Right forelimb (tissue), 1 donor: ENCODE results near the gene CKB.

Experiments used
- DNase-seq: peaks from one replicate; pipeline ENCODE4 v3.0.0-alpha.2; 2018

Gene CKB

DNA sequence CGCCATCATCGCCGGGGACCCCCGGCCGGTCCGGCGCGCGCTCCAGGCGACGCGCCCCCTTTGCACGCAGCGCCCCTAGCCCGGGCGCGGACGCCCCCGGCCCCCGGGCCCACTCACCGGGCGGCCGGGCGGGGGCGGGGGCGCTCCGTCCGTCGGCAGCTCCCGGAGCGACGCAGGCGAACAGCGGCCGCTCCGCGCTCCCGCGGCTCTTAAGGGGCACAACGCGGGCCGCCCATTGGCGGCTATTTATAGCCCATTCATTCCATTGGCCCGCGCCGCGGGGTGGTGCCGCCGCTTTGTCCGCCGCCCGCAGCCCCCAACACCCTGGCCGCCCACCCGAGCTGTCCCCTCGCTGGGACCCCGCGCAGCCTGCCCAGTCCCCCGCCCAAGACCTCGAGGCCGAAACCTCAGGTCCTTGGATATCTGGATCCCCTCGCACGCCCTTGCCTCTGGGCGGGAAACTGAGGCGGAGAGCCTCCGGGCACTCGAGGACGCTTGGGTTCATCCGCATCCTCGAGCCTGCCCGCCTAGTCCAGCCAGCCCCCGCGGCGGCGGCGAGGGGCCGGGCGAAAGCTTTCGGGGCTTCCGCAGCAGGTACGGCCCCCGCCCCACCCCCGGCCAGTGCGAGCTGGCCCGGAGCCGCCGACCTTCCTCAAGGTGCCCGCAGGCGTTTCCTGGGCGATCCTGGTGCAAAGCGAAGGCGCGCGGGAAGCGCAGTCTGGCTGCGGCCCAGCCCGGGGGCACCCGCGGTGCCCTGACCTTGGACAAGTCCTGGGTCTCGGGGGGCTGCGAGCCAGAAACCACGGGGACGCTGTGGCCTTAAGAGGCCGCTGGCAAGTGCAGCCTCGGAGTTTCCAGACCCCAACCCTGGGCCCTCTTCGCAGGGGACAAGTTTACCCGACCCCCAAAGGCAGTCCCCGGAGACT, at the start of gene CKB:
CKB (minus strand) TSS at position 182 of the 926 bp plus-strand sequence. CDS start 337 bp downstream, outside the sequence.
- no peak for DNase-seq

DNA sequence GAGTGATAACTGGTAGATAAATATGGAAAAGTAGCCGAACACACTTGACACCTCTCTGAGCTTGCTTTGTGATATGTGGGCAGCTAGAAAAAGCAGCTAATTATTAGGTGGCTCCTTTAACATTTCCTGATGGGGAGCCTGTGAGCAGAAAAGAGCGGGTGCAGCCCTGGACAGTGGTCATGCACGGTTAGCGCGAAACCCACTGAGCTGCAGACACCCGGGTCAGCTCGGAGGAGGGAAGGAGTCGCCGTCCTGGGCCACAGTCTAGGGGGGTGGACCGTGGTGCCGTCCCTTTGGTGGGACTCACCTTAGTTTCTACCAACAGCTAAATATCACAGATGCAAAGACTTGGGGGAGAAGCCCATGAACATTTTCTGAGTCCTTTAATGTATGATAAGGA, 46.8 kb upstream of the CKB start:
- no peak for DNase-seq

DNA sequence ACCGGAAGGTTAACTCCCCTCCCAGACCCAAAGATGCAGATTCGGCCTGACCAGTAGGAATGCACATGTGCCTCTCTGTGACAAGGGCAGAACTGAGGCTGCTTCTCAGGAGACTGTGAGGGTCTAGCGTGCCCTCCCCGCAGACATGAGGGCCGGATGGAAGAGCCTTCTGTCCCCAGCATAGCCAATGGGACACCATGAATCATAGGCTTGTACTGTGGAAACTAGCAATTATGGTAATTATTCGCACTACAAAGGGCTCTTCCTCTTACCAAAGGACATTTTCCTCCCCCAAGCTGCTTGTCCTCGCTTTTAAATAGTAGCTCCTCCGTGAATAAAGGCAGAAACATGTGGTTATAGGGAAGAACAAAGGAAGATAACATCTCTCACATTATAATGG, 46.3 kb upstream of the CKB start:
- no peak for DNase-seq

DNA sequence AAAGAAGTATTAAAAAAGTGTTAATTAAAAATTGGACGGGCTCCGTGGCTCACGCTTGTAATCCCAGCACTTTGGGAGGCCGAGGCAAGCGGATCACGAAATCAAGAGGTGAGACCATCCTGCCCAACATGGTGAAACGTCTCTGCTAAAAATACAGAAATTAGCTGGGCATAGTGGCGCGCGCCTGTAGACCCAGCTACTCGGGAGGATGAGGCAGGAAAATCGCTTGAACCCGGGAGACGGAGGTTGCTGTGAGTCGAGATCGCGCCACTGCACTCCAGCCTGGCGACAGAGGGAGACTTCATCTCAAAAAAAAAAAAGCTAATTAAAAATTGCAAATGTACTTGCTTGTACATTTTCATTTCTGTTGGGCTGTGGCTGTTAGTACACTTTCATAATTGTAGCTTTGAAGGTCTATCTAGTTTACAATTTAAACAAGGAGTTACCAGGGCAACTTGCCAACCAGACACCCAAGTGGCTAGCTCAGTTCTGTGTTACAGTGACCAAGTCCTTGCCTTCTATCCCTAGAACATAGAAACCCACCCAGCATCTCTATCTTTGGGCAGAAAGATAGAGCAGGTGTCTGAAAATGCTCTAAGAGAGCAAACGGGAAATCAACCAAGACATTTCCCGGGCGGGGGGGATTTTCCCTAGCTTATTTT, 41.3 kb upstream of the CKB start:
- no peak for DNase-seq

DNA sequence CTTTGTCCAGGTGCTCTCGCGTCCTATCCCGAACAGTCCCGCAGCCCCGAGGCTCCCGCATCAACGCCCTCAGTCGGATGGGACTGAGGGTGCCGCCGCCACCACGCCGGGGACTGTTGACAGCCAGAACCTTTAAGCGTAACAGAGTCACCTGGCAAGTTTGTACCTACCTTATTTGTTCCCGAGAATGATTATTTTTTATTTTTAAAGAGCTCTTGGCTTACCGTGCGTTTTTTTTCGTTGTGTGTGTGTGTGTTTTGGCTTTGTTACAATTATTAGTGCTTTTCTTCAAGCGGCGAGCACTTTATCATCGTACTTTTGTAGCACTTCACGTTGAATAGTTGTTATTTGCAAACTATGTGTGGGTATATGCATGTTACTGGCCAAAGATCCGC, 40.6 kb upstream of the CKB start:
- DNase-seq, result no peak

DNA sequence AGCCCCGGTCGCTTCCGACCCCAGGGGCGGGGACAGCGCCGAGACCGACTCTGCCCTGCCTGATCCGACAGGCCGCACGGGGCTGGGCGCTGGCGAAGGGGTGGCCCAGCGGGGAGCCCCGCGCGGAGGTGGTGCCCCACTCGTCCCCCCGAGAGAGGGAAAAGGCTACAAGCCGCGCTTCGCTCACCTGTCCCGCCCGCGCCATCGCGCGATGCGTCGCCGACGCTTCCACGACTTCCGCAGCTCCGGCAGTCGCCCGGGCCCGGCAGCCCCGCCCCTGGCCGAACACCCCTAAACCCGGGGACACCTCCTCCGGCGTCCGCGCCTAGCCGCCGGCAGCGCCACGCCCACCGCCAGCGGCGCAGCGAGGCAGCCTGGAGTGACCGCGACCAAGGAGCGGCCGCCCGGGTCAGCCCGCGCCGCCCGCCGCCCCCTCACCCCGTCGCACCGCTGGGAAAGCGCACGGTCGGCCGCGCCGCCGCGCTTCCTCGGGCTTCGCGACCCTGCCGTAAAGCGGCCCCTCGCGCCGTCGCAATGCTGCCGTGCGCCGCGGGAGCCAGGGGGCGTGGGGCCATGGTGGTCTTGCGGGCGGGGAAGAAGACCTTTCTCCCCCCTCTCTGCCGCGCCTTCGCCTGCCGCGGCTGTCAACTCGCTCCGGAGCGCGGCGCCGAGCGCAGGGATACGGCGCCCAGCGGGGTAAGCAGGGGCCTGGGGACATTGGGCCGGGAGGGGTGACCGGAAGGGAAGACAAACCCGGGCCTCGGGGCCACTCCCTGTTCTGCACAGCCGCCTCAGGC, 40.0 kb upstream of the CKB start, which contains the start of the genes BAG5 and COA8:
BAG5 (minus strand) TSS at position 229 of the 797 bp plus-strand sequence. CDS start 1,493 bp downstream, outside the sequence.
COA8 (plus strand) TSS at position 532 of the 797 bp plus-strand sequence; CDS start at position 574, 42 bp downstream.
- DNase-seq, result peak; percentile 93

DNA sequence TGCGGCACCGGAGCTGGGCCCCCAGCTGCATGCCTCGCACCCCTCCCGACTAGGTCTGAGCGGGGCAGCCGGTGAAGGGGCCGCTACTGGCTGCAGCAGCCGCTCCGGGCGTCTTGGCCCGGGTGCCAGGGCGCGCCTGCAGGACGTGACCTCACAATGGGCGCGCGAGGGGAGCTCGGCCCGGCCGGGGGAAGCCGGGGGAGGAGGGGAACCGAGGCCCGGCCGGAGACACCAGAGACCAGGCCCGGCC, 39.5 kb upstream of the CKB start:
- peak; percentile 76 for DNase-seq

DNA sequence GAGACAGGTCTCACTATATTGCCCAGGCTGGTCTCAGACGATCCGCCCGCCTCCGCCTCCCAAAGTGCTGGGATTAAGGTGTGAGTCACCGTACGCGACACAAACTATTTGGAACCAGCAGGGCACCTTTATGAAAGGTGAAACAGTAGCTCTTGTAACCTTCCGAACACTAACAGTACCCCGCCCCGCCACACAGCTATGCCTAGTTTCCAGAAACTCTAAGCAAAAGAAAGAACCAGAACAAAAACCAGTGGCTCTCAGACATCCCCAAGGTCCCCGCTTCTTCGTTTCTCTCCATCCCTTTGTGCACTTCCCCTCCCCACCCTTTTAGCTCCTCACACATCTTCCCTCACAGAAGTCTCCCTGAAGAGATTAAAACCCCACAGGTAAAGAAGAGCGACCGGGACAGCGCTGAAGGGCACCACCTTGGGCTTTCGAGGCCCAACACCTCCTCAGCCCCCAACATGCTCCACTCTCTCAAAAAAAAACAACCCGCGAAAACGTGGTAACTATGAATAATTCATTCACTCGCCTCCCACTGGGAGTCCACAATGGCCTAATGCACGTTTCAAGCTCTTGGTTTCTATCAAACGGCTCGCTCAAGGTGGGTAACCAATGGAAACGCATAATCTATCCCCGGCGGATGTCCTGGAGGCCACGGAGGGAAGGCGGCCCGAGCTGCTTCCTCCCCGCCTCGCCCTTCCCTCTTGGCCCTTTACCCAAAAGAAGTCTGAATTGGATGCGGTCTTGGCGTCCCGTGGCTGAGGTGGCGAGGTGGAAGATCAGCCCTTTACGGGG, 39.0 kb upstream of the CKB start:
- peak; percentile 73 for DNase-seq

DNA sequence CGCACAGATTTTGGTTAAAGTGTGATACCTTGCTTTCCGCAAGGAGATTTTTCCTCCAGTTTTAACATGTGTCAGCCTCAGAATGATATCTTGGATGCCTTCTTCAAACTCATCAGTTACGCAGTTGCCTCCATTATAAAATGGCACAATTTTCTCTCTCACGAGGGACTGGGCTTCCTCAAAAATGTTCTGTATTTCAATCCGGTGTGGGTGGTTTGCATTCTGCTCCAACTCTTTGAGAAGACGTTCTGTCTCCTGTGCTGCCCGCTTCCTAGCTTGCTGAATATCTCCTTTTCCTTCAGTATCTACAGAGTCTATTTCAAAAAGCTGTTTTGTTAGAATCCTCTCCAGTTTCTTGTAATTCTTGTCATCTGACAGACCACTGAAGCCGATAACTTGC, 38.1 kb upstream of the CKB start:
- no peak for DNase-seq

DNA sequence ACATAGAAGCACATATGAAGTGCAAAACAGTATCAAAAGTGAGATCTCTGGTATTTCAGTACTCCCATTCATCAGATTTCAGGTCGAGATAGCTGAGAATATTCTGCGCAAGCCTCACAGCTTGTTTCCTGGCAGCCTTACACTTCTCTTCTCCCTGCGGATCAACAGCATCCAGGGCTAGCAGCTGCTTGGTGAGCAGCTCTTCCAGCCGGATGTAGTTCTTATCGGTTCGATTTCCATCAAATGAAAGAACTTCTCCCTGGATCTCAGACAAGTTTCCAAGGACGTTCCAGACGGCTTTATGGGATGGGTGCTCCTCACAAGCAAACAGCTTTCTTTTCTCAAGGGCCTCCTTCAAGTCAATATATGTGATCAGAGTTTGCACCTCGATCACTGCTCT, 37.1 kb upstream of the CKB start:
- DNase-seq, result no peak

DNA sequence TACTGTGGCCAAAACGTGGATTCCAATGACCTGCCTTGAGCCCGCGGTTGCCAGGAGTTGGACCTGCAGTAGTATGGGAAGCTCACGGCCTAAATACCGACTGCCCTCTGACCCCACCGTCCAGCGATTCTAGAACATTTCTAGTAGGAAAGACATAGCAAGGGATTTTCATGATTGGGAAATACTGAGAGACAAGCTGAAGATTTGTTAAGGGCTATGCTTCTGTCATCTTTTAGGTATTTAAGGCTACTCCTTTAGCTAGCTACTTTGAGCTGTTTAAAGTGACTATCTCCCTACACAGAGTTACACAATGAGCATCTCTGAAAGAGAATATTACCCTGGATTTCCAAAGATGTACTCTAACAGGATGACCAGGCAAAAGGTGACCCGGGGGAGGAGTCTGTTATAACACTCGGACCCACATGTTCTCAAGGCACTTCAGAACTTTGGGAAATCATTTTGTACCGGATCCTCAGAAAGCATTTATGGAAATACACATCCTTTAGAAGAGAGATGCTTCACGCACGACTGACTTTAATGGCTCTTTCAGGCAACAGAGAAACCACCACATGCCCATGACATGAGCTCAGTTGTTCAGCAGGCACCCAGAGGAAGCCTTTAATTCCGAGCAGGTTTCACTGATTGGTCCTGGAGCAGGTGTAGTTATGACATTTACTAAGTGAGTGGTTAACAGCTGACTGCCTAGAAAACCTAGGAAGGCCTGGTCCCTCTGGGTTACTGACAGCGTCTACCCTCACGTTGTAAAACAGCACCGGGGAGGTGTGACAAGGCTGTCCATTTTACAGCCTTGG, 35.6 kb upstream of the CKB start:
- DNase-seq, result no peak

DNA sequence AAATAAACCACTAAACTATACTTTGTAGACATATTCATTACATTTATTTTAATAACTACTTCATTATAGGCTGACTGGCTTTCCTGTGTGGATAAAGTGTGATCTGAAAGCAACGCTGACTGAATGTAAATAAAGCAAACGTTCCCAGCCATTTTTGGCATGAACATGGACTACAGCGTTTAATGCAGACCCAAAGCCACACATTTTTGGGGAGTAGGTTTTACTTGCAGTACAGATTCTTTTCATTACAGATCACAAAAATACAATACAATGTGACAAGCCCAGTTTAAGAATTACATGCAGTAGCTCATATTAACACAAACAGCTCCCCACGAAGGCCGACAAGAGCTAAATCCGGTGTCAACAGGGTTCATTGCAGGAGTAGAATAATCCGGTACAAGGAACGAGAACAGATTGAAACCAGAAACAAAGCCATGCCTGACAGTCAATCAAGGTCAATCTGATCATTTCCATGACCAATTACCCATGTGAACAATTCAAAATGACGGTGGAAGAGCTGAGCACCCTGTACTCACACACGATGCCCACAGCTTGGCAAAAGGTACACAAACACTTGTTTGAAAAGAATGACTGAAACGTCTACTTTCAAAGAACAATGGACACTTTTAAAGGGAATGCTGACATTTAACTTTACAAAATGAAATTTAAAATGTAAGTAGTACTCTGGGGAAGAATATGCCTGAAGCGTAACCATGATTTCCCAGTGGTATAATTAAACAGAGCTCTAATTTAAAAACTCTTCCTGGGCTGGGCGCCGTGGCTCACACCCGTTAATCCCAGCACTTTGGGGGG, 34.5 kb upstream of the CKB start:
- DNase-seq, result no peak

DNA sequence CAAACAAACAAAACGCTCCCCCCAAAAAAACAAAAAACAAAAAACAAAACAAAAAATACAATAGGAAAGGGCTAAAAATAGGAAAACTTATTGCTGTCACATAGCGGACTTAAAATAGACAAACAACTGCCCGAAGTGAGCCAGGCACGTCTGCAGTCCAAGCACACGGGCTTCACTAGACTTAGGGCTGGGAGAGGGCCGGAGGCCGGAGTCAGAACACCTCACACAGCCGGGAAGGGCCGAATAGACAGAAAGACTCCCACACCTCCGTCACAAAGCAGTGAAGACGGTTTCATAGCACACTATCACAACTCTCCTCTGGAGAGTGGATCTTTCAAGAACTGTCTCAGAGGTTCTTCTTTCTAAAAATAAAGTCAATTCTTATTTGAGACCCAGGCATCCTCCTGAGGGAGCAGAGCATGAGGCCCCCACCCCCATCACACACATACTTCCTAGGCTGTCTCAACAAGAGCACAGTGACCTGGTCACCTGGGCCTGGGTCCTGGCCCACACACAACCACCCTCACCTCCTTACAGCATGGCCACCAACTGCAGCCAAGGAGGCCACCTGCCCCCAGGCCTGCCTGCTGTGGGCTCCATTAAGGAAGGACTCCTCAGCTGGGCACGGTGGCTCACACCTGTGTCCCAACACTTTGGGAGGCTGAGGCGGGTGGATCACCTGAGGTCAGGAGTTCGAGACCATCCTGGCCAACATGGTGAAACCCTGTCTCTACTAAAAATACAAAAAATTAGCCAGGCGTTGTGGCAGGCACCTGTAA, 33.1 kb upstream of the CKB start:
- no peak for DNase-seq

DNA sequence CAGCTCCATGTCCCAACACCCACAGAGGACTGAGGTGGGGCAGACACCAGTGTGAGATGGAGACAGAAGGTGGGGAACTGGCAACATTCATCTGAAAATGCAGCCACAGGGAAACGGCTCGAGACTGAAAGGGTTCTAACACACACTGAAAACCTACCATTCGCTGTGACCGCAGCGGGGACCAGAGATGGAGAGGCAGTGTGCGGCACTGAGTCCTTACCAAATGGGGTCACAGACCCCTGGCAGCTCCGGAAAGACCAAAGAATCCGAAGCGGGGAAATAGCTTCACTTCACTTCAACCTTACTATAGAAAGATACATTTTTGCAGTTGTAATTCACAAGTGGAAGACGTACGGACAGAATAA, 30.2 kb upstream of the CKB start:
- DNase-seq, result no peak

DNA sequence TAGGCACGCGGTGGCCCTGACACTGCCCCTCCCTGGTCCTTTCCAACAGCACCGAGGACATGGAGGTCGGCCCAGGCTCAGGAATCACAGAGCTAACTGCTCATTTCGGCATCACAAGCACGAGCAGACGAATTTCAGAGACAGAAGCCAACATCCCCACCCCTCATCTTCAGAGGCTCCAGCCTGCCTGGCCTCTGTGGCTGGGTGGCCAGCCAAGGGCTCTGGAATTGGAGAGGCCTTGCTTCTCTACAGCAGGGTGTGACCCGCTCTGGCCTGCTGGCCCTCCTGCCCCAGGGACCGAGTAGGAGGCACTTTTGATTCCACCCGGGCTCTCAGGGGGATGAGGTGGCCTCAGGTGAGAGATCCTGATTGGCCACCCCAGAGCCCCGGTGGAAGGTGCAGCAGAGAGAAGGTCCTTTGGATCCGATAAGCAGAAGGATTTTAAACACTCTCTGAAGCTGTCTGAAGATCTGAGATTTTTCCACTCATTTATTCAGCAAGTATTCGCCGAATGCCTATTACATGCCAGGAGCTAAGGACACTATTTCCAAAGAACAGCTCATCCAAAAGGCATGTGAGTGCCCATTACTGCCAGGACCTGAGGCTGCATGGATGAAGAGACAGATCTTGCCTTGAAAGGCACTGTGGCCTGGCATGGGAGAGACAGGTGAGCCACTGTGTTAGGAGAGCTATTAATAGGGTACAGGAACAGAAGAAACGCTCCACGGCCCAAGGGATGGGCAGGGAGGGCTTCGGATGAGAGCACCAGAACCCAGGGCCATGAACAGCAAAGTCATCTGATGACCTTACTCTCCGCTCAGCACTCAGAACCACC, 29.6 kb upstream of the CKB start:
- DNase-seq, result peak; percentile 75

DNA sequence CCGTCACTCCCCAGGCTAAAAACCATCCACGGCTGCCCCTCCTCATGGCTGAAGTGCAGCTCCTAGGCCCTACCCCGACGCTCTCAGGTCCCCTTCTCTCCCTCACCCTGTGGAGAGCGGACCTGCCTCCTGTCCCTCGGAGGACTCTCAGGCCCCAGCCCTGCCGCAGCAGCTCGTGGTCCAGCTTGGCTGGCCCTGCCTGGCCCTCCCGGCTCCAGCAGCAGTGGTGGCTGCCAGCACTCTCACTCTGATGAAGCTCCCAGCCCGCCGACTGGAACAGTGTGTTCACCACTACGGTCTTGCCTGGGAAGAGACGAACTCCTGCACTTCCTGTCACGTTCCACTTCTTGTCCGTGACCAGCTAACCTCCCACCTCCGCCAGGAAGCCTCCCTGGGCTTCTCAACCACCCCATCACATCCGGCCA, 28.7 kb upstream of the CKB start:
- peak; percentile 60 for DNase-seq

DNA sequence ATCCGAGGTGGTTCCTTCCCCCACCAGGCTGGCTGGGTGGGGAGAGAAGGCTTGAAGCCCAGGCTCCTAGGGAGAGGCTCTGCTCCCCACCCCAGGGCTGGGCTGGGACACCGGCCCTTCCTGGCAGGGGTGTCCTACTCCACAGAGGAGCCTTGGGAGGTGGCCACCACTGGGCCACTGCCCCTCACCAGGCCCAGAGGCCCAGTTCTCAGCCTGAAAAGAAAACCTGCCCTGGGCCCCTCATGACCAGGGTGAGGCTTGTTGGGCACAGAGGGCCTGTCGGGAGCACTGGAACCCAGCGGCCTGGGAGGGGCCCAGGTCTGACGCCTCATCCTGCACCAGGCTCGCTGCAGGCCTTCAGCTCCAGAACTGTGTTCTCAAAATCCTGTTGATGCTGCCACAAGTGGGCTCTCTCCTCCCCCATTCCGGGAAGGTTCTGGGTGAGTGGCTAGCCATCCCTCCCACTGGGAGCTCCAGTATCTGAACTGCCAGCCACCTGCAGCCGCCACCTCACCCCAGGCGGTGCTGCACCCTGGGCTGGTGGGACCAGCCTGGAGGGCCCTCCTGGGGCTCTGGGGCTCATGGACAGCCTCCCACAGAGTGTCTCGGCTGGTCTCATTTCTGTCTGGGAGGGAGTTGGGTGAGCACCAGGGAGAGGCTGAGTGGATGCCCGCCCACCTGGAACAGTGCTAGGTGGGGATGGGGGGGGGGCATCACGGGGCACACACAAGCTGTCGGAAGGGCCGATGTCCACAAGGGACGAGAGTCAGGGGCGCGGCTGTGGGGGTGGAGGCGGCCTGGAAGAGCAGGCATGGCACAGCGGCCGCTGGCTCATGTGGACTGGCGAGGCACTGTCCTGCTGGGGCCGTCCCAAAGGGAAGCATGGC, 28.1 kb upstream of the CKB start:
- DNase-seq, result peak; percentile 51
